Stimulated activated CD8-positive, alpha-beta memory T cell treated with anti-CD3 and anti-CD28 coated beads, Interleukin-7, amount 100 ng/mL, for 24 hours (primary cell): ENCODE results near the gene MFAP5.

Source experiments
- DNase-seq: peaks from one replicate; pipeline ENCODE4 v3.0.0-alpha.2; 2020; ENCODE audit warnings: low read depth

Gene MFAP5, protein sequence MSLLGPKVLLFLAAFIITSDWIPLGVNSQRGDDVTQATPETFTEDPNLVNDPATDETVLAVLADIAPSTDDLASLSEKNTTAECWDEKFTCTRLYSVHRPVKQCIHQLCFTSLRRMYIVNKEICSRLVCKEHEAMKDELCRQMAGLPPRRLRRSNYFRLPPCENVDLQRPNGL

DNA sequence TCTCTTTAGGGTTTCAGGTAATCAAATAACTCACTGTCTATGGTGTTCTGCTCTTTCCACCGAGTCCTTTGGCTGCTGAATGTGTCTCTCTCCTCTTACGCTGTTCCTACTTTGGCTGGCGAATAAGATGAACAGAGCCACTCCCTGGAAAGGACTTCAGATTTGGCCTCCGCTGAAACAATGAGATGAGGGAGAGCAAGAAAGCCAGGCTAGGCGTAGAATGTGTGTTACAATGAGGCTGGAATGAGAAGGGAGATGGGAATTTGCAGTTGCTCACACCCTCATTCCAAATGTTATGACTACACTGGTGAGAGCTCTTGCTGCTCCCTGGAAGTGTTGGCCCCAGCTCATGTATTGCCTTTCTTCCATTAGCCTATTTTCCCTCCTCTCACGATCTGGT, at the start of gene MFAP5:
Gene MFAP5, minus strand, starts transcription at position 234 of the 400 bp plus-strand sequence. CDS start 722 bp downstream, outside the sequence.
- DNase-seq, result no peak

DNA sequence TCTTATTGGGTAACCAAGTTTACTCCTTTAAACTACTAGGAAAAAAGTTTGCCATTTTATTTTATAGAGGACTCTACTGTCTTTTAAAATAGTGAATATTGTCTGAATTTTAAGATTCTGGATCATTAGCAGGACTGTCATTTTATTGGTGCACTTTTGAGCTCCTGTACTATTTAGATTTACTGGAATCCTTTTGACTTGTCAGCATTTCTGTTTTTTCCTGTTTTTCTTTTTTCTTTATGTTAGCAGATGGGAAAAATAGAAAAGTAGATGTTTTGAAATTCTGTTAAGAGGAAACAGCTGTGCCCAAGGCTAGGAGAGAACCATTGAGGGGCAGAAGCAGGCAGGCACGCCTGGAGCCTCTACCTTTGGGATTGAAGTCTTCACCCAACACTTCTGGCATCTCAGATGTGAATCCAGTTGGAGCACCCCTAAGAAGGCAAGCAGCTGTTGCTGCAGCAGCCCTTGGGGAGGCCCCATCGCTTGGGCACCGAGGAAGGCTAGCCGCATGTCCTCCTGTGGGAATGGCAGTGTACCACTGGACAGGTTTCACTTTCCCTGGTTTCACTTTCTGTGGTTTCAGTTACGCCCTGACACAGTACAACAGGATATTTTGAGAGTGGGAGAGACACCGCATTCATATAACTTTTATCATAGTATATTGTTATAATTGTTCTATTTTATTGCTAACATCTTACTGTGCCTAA, 46.7 kb upstream of the MFAP5 start:
- DNase-seq, result no peak

DNA sequence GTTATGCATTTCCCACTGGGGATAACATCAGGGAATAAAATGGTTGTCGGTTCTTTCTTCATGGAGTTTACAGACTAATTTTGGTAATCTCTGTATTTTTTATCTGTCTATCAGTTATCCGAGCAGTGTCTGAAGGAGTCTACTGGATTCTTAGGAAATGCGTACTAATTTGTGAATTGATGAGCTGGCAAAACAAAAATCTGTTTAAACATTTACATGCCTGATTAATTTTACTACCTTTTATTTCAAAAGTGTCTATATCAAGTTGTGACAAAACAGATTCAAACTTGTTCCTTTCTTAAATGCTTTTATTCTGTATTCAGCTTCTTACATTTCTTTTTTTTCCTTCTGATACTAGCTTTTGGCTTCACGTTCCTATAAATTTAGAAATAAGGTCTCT, 39.5 kb upstream of the MFAP5 start:
- DNase-seq, result no peak

DNA sequence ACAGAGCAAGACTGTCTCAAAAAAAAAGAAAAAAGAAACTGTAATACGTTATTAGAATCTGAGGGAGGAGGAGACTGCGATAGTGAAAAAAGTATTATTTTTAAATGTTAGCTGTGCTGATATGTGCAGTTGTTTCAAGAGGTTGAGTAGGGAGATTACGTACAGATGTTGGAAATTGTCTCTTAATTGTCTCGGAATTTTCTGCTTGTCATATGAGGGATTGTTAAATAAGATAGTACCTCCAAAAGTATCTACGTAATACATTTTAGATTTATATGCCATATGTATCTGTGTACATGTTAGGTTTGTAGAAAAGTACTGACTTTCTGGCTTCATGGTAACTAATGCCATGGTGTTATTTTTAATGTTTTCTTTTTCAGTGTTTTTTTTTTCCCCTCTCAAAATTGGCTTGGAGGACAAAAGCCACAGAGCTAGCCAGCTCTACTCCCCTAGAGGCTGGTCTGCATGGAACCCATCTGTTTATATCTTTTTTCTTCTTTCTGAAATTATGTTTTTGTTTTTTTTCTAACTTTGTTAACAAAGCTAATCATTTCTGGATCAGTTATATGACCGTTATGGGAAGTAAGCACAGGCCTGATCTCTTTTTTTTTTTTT, 38.5 kb upstream of the MFAP5 start:
- DNase-seq, result no peak

DNA sequence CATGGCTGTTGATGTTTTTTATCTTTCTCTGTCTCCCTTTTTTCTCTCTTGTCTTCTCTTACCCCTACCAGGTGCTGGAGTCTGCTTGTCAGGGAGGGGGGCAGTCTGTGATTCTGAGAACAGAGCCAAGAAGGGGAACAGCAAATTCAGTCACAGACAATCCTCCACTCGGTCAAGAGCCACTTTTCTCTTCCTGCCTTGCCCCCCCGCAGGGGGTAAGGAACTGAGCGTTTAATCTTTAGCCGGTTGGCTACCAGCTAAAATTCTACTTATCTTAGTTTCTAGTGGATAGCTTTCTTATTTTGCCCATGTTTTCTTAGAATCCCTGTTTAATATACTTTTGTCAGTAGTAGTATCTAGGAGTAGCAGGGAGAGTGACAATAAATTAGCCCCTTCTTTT, 37.1 kb upstream of the MFAP5 start:
- DNase-seq, result no peak

DNA sequence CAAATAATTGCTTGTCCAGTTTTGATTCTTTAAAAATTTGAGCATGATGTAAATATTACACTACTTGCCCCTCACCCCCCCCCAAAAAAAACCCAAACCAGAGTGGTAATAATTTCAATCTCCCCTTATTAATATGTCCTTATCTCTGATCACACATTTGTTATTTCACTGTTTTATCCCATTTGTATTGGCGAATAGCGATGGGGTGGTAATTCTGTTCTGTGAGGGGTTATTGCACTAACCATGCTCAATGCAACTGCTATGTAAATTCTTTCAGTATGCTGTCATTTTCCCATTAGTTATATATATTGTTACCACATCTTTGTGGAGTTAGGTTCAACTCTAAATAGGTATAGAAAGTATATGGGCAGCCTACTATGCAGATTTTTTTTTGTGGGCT, 36.3 kb upstream of the MFAP5 start:
- no peak for DNase-seq

DNA sequence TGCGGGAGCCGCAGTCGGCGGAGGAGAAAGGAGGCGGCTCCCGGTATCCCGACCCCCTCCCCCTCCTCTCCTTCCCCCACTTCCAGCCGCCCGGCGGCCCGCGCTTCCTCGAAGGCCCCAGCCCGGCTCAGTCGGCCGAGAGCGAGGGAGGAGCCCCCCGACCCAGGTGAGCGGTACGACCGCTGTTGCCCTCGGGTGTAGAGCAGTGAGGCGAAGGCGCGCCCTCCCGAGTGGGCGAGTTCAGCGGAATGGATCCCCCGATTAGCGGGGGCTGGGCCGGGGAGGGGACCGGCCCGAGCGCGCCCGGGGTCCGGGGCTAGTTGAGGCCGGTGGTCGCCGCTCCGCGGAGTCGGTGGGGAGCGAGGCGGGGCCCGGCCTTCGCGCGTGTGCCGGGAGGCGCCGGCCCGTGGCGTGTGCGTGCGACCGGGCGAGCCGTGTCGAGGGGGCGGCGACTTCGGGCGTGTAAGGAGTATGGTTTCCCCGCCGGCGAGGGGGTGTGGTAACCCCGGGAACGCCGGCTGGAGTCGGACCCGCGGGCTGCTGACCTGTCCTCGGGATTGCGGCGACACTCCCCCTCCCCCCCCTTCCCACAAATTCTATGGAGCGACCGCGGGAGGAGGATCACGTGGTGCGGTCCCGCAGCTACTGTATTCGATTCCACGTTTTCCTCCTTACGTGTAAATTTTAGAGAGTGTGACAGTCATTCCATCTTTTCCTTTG, 35.7 kb upstream of the MFAP5 start:
- peak; percentile 7 for DNase-seq

DNA sequence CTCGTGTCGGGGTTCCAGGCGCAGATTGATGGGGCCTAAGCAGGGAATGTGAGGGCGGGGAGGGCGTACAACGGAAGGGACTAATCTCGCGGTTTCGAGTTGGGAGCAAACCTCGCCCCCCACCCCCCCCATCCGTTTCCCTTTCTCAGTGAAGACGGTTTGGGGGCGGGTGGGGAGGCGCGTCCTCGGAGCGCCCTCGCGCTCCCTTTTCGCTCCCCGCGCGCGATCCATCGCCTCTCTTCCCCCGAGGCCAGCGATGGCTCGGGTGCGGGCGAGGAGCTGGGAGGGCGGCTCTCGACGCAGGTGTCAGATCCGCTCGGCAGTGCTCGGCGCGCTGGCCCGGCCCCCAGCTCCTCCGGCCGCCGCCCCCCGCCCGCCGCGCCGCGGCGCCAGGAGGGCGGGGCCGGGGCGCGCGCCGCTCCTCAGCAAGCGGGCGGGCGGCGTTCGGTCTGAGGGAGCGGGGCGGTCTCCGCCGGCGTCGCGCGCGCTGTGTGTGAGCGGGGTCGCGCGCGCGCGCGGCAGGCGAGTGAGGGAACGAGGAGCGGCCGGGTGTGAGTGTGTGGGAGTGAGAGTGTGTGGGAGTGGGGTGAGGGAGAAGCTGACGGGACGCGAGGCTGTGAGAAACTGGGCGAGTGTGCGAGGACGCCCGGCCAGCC, 35.0 kb upstream of the MFAP5 start, which contains the start of gene RIMKLB:
Gene RIMKLB, plus strand, starts transcription at position 516 of the 656 bp plus-strand sequence. CDS start 15,876 bp downstream, outside the sequence.
- peak; percentile 53 for DNase-seq

DNA sequence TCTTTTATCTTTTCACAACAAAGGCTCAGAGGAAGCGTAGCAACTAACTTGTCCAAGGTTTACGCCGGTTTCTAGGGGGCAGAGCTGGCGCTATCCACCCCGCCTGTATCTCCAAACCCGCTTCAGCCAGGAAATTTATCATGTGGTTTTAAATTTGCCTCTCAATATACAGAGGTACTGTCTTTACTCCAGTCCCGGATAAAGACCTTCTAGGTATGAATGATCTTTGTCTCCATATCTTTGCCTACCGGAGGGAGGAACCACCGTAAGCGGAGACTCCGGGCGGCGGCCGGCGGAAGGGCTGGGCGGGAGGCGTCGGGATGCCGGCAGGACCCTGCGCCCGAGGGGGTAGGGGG, 34.5 kb upstream of the MFAP5 start:
- no peak for DNase-seq

DNA sequence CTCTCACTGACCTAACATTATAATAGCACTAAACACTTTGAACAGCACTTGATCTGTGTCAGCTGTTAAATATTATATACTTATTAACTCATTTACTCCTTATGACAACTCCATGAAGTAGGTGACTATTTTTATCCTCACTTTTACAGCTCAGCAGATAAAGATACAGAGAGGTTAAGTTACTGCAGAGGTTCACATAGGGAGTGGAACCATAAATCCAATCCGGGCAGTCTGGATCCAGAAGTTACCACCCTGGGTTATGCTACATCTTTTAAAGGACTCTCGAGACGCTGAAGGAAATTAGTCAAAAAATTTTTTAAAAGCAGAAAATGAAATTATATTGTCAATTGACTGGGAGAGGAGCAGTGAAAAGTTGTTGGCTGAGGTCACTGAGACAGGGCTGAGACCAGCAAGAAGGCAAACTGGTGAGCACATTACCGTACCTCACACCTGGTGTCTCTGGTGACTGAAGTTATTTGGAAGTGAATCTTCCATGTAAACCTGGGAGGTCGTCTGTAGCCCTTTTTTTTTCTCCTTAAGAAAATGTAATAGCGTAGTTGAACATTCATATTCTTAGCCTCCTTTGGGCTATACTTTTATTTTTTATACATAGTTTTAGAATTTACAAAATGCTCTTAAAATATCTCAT, 33.9 kb upstream of the MFAP5 start:
- DNase-seq, result no peak

DNA sequence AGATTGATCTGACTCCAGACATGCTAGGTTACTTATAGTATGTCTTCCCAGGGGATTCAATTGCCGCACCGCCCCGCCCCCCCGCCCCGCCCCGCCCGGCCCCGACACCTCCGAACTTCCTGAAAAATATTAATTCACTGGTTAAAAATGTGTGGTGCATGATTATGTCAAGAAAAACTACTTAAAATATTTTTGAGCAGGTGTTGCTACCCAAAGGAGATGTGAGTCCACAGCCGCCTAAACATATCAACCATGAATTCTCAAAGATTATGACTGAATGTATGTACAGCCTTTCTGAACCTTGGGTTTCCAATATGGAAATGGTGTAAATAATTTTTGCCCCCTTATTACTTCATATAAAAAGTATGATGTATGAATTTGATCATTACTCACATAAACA, 32.5 kb upstream of the MFAP5 start:
- no peak for DNase-seq

DNA sequence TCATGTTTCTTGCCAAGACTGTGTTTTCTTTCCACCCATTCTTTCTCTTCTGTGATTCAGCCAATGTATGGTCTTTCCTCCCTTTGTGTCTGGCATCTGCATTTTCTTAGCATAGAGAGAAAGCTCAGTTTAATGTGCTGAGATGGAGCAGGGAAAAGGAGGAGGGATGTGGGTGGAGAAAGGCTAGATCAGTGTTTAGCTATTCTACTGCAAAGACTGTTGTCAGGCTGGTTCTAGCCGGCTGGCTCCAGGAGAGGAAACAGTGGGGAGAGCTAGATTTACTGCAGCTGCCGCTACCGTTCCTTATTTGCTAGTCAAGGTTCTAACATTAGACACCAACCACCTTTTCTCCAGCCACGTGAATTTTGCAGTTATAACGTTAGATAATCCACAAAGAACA, 29.9 kb upstream of the MFAP5 start:
- DNase-seq, result no peak

DNA sequence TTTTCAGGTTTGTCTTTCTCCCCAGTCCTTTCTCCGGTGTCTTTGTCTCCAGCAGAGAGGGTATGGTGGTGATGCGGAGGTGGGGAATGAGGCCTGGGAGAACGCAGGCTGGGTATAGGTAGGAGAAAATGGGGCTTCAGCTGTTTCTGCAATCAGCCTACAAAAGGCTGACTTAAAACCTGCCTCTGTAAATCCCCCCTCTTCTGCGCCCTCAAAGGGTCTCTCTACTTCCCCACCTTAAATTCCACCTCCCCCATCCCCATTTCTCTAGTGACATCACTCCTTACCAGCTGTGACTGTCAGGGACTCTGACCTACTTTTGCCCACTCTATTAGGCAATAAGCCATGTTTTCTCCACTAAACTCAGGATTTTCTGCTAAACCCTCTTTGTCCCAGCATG, 27.1 kb upstream of the MFAP5 start:
- DNase-seq, result no peak

DNA sequence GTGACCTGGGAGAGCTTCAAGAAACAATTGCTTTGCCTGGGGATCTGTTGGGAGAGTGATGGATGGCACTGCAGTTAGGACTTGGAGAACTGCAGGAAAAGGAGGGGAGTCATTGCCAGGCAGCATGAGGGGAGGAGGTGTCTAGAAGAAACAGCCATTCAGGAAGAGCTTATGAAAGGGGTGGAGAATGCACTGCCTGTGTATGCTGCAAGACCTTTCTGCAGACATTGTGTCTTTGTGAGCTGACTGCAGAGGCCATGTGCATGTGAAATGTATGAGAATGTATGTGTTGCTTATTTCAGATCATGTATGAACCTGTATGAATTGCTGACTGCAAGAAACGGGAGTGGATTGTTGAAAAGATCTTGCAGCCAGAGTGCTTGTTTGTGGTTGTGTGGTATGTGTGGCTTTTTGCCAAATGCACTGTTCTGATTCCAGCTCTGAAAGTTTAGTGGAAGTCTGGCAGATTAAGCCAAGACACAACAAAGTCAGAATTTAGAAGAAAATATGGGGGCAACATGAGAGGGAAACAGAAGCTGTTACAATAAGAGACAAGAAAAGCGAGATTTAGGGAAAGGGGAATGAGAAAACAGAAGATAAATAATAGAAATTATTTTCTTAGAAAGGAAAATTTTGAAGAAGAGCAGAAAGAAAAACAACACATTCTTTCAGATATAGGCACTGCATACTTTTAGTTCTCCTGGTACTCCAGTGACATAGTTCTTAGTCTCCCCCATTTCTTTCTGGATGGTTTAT, 25.4 kb upstream of the MFAP5 start:
- DNase-seq, result no peak

DNA sequence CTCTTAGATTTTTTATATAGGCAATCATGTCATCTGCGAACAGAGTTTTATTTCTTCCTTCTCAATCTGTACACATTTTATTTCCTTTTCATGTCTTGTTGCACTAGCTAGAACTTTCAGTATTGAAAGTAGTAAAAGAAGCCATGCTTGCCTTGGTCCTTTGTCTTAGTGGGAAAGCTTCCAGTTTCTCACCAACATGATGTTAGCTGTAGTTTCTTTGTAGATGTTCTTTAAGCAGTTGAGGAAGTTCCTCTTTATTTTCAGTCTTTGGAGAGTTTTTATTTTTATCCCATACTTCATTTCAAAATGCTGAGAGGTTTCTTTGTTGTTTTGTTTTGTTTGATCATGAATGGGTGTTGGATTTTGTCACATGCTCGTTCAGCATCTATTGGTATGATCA, 22.4 kb upstream of the MFAP5 start:
- no peak for DNase-seq

DNA sequence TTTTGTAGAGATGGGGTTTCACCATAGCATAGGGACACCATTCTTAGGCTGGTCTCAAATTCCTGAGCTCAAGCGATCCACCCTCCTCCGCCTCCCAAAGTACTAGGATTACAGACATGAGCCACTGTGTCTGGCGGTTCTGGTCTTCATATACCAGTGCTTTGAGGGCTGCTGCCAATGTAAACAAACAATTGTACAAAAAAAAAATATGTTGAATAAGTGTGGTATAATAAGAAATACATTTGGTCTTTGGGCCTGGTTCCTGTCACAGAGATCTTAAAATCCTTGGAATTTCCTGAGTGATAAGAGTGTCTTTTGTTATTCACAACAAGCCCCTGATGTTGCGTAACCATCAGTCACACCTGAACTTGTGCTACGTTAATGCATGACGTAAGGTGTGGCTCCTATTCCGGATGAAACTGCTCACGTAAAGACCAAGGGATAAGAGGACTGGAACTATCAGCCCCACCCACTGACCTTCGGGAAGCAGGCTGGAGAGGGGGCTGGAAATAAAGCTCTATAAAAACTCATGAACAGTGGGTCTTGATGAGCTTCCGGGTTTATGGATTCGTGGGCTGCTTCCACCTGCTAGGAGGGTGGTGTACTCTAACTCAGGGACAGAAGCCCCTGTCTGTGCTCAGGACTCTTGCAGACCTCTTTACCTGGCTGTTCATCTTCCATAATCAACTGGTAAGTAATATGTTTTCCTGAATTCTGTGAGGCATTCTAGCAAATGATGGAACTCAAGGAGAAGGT, 18.7 kb upstream of the MFAP5 start:
- DNase-seq, result no peak

DNA sequence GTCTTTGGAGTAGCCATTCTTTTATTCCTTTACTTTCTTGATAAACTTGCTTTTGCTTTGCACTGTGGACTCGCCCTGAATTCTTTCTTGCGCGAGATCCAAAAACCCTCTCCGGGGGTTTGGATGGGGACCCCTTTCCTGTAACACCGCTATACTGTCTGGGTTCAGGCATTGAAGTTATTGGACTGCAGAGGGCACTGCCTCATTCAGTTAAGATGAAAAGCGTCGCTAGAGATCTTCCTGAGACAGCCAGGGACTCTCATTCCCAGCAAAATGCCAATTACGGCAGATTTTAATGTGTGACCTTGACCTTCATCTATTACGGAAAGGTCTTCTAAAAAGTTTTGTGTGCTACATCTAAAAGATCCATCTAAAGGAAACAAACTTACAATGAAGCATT, 17.9 kb upstream of the MFAP5 start:
- no peak for DNase-seq

DNA sequence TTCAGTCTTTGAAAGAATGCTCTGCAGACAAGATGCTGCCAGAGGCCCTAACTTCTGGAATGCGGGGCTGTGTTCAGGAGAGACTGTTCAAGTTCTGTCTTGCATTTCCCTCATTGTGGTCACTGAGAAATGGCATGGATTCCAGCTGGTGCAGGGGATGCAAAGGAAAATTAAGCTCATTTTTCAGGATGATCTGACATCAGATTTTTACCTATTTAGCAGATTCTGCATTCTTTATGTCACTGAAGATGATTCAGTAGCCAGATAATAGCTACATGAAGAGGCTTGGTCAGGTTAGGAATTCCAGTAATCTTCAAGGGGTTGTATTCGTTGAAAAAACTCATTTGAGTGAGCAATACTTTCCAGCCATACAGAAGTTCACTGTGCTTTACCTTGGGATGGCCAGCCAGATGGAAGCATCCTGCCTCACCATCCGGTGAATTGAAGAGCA, 16.1 kb upstream of the MFAP5 start:
- DNase-seq, result no peak

DNA sequence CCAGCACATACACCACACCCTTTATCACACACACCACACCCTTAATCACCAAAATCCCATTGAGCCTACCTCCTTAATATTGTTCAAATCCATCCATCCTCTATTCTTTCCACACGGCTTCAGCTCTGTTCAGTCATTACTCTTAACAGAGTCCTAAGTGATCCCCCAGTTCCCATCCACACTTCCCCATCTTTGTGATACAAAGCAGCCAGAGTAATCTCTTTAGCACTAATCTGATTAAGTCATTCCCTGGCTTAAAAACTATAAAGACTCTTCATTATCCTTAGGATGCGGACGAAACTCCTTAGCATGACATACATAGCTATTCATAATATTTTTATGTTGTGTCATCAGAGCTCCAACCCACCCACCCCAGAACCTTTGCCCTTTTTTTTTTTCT, 14.7 kb upstream of the MFAP5 start:
- no peak for DNase-seq

DNA sequence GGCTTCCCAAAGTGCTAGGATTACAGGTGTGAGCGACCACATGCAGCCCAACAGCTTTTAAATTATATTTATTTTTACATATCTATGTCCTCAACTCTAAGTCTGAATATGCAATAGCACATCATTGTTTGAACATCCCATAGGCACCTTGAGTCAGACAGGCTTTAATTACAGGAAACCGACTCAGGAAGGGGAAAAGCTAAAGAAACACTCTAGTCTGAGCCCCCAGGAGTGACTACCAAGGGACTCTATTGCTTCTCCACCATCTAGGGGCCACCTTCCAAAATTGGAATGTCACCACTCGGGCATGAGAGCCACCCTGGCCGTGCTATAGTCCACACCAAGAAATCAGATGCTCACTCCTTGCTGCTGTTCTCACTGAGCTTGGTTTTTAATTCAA, 14.0 kb upstream of the MFAP5 start:
- DNase-seq, result no peak
